ENCODE results near the gene CDON. TPM values are rescaled to one million over a fixed set of nuclear protein-coding genes. Genes with fewer than 3 reads are reported as not detected.

CDON gene
- total RNA-seq, 1 donor from 2014 or later = 19.9 TPM

GRCh38 chr11:126002181-126002580 lies 60.5 kb downstream of the CDON start:
- TF ChIP-seq CTCF (IDR thresholded peaks at IDR 0.05) = no peak
- Mint-ChIP-seq H3K4me3 (ENCODE audit: unreplicated experiment) (no peak overlapping the region), H3K27me3 (ENCODE audit: low read depth) (no peaks in the 10 kb centered on the region), H3K9me3 (ENCODE audit: low read depth) (no peaks in the 10 kb centered on the region), H3K4me1 (ENCODE audit: low read depth) (peaks cover 8% of the 10 kb centered on the region), H3K27ac (ENCODE audit: unreplicated experiment) (no peak overlapping the region), H3K36me3 (ENCODE audit: low read depth) (peaks cover 22% of the 10 kb centered on the region)
- no peak for DNase-seq (ENCODE audit: low spot score)

GRCh38 chr11:125999234-125999880 lies 63.3 kb downstream of the CDON start:
- H3K4me3 Mint-ChIP-seq (ENCODE audit: unreplicated experiment) = no peak overlapping the region
- H3K27me3 Mint-ChIP-seq (ENCODE audit: low read depth) = no peaks in the 10 kb centered on the region
- H3K36me3 Mint-ChIP-seq (ENCODE audit: low read depth) = peaks cover 24% of the 10 kb centered on the region
- no peak for TF ChIP-seq CTCF (IDR thresholded peaks at IDR 0.05)
- no peaks in the 10 kb centered on the region for H3K9me3 Mint-ChIP-seq (ENCODE audit: low read depth)
- no peak overlapping the region for H3K27ac Mint-ChIP-seq (ENCODE audit: unreplicated experiment)
- H3K4me1 Mint-ChIP-seq (ENCODE audit: low read depth) = no peaks in the 10 kb centered on the region
- DNase-seq (ENCODE audit: low spot score) = no peak

- H3K4me1 Mint-ChIP-seq (ENCODE audit: low read depth) = no peaks in the 10 kb centered on the region
- no peak for DNase-seq (ENCODE audit: low spot score)
- H3K4me3 Mint-ChIP-seq (ENCODE audit: unreplicated experiment) = no peak overlapping the region
- no peak overlapping the region for H3K27ac Mint-ChIP-seq (ENCODE audit: unreplicated experiment)
- no peak for TF ChIP-seq CTCF (IDR thresholded peaks at IDR 0.05)
- H3K9me3 Mint-ChIP-seq (ENCODE audit: low read depth) = no peaks in the 10 kb centered on the region
- H3K36me3 Mint-ChIP-seq (ENCODE audit: low read depth) = peaks cover 26% of the 10 kb centered on the region
- no peaks in the 10 kb centered on the region for H3K27me3 Mint-ChIP-seq (ENCODE audit: low read depth)
Measured at GRCh38 chr11:125998267-125998666, 64.4 kb downstream of the CDON start.

- DNase-seq (ENCODE audit: low spot score) = no peak
Measured at GRCh38 chr11:125995313-125995712, 67.4 kb downstream of the CDON start.

GRCh38 chr11:125994509-125994908 lies 68.2 kb downstream of the CDON start:
- H3K36me3 Mint-ChIP-seq (ENCODE audit: low read depth) = peaks cover 12% of the 10 kb centered on the region
- TF ChIP-seq CTCF (IDR thresholded peaks at IDR 0.05) = no peak
- DNase-seq (ENCODE audit: low spot score) = no peak
- no peaks in the 10 kb centered on the region for H3K9me3 Mint-ChIP-seq (ENCODE audit: low read depth)
- H3K4me3 Mint-ChIP-seq (ENCODE audit: unreplicated experiment) = no peak overlapping the region
- H3K4me1 Mint-ChIP-seq (ENCODE audit: low read depth) = peaks cover 16% of the 10 kb centered on the region
- no peak overlapping the region for H3K27ac Mint-ChIP-seq (ENCODE audit: unreplicated experiment)
- no peaks in the 10 kb centered on the region for H3K27me3 Mint-ChIP-seq (ENCODE audit: low read depth)

More at GRCh38 chr11:125995313-125995712, 67.4 kb downstream of the CDON start:
- H3K9me3 Mint-ChIP-seq (ENCODE audit: low read depth) = no peaks in the 10 kb centered on the region
- H3K36me3 Mint-ChIP-seq (ENCODE audit: low read depth) = peaks cover 15% of the 10 kb centered on the region
- no peaks in the 10 kb centered on the region for H3K27me3 Mint-ChIP-seq (ENCODE audit: low read depth)
- no peak overlapping the region for H3K27ac Mint-ChIP-seq (ENCODE audit: unreplicated experiment)
- TF ChIP-seq CTCF (IDR thresholded peaks at IDR 0.05) = no peak
- H3K4me3 Mint-ChIP-seq (ENCODE audit: unreplicated experiment) = no peak overlapping the region
- H3K4me1 Mint-ChIP-seq (ENCODE audit: low read depth) = peaks cover 8% of the 10 kb centered on the region
